NT2/D1 (cell line): ENCODE data around the gene PRRX2.

Source experiments
- DNase-seq: peaks from one replicate; pipeline ENCODE4 v3.0.0-alpha.2; 2011; ENCODE audit warnings: low read depth, low spot score
- H3K27me3 ChIP-seq: 2 replicates; pipeline ENCODE4 v1.6.0; 2011; ENCODE audit warnings: mild to moderate bottlenecking; ENCODE audit not compliant: insufficient read length, insufficient read depth
- H3K36me3 ChIP-seq: 2 replicates; pipeline ENCODE4 v1.6.1; 2011; ENCODE audit warnings: mild to moderate bottlenecking, low read length, mixed read lengths; ENCODE audit not compliant: insufficient read depth, insufficient read length
- H3K4me1 ChIP-seq: 2 replicates; pipeline ENCODE4 v1.5.1; 2011; ENCODE audit not compliant: insufficient read depth, insufficient read length
- H3K4me3 ChIP-seq: 2 replicates; pipeline ENCODE4 v1.5.1; 2011; ENCODE audit warnings: low read depth; ENCODE audit not compliant: insufficient read length
- H3K9ac ChIP-seq: 2 replicates; pipeline ENCODE4 v1.6.0; 2011; ENCODE audit warnings: low read depth; ENCODE audit not compliant: insufficient read length
- H3K9me3 ChIP-seq: 2 replicates; pipeline ENCODE4 v1.5.1; 2011; ENCODE audit warnings: mild to moderate bottlenecking, low read length; ENCODE audit not compliant: insufficient read depth
- SUZ12 ChIP-seq: IDR thresholded peaks from 2 replicates; pipeline ENCODE4 v1.6.1; 2011; ENCODE audit not compliant: insufficient read length, insufficient read depth; ENCODE audit errors: extremely low read depth
- YY1 ChIP-seq: IDR thresholded peaks from 2 replicates; pipeline ENCODE4 v1.6.1; 2011; ENCODE audit not compliant: insufficient read length, insufficient read depth
- ZNF274 ChIP-seq: IDR thresholded peaks from 2 replicates; pipeline ENCODE4 v1.6.1; 2011; ENCODE audit warnings: mild to moderate bottlenecking, low read depth, low read length

Gene PRRX2

DNA sequence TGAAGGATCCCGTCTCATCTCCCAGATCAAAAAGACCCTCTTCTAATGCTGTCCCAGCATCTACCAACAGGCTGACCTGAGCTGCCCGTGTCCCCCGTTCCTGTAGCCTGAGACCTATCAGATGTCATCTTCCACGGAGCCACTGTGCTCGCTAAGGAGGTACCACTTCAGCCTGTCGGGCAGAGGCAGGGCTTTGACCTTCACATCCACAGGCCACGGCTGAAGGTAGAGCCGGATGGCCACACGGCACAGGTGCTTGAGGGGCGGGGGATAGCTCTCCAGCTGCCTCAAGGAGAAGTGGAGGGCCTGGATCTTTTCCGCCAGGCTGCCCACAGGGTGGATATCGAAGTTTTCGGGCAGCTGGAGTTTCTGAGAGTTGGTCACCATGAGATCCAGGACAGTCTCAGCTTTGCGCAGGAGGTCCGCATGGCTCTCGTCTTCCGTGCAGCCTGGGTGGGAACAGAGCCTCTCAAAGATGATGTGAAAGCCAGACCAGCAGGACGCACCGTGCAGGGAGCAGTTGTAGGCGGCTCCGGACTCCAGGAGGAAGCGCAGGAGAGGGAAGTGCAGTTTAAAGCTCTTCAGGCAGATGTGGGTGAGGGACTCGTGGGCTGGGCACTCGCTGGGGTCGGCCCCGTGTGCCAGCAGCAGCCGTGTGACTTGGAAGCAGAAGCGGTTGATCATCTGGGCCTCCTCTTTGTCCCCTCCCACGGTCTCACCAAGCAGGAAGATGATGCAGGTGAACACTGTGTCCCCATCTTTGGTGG lies 27.6 kb upstream of the PRRX2 start:
- Histone ChIP-seq H3K4me3 (no peak overlapping the region), H3K4me1 (peaks cover 11% of the 10 kb centered on the region), H3K9ac (no peak overlapping the region), H3K36me3 (peaks cover 72% of the 10 kb centered on the region), H3K9me3 (no peaks in the 10 kb centered on the region), H3K27me3 (no peaks in the 10 kb centered on the region)
- TF ChIP-seq SUZ12 (no peak), YY1 (no peak), ZNF274 (no peak)
- no peak for DNase-seq

DNA sequence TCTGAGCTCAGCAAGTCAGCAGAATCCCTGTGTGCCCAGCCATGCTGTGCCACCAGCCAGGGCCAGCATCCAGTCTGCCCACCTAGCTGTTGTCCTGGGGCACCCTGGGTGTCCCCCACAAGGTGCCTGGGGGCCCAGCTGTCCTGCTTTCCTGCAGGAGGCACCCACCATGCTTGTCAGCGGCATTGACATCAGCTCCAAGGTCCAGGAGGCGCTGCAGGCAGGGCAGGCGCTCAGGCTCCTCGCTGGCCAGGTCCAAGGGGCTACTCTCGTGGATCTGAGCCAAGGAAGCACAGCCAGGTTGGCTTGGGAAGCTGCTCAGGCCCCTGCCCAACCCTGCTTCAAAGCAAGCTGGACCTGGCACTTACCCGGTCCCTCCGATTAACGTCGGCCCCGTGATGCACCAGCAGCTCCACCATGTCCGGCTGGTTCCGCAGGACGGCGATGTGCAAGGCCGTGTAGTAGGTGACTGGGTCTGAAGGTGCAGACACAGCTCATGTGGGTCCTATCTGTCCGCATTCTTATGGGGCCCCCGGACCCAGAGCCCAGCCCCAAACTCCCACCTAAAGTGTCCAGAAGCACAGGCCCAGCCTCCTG lies 26.3 kb upstream of the PRRX2 start:
- TF ChIP-seq SUZ12, result no peak
- TF ChIP-seq YY1, result no peak
- no peak for TF ChIP-seq ZNF274
- Histone ChIP-seq H3K36me3 (peaks cover 59% of the 10 kb centered on the region), H3K9ac (no peak overlapping the region), H3K4me3 (no peak overlapping the region), H3K4me1 (peaks cover 11% of the 10 kb centered on the region), H3K27me3 (no peaks in the 10 kb centered on the region), H3K9me3 (no peaks in the 10 kb centered on the region)
- DNase-seq, result no peak

DNA sequence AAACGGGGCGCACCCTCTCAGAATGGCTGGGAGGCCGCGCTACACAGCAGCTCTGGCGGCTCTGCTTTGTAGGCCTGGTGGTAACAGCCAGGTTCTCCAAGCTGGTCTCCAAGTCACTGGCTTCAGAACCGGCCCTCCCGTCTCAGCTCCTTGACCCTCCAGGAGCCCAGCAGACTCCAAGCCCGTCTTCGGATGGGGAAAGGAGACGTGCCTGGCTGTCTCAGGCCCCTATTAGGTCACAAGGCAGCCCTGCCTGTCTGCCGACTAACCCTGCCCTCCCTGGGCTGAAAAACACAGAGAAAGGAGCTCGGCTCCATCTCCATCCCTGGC lies 25.7 kb upstream of the PRRX2 start:
- no peak for DNase-seq
- peaks cover 55% of the 10 kb centered on the region for H3K36me3 ChIP-seq
- TF ChIP-seq SUZ12 (no peak), YY1 (no peak), ZNF274 (no peak)
- H3K27me3 ChIP-seq, result no peaks in the 10 kb centered on the region
- H3K4me3 ChIP-seq, result no peak overlapping the region
- peaks cover 11% of the 10 kb centered on the region for H3K4me1 ChIP-seq
- peak overlapping the region; percentile 36 for H3K9ac ChIP-seq
- H3K9me3 ChIP-seq, result no peaks in the 10 kb centered on the region

DNA sequence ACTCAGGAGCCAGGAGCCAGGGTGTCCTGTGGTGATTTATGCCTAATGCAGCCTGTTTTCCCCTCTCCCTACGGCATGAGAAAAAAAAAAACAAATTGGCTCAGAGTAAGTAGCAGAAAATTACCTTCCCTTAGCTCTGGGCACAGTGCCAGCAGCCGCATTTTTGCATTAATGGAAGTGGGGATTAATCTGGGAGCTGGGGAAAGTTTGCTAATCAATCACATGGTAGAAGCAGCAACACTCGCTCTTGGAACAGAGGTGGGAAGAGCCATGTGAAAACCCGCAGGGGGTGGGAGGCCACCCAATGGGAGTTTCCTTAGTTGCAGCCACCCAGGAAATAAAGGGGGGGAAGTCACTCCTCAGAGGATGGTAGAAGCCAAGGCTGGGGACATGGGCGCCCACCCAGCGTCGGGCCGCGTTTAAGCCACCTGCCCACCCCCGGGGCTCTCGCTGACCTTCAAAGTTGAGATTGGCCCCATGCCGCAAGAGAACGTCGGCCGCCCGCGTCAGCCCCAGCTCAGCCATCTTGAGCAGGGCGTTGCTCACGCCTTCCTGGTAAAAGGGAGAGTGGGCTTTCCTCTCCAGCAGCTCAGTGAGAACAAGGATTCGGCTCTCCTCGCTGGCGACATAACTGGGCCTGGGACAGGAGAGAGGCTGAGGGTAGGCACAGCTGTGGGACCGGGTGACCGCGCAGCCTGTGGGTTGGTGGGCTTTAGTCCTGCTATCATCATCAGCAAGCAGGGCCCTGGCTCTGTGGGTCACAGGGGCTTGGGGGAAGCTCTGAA lies 25.2 kb upstream of the PRRX2 start:
- peaks cover 50% of the 10 kb centered on the region for H3K36me3 ChIP-seq
- TF ChIP-seq ZNF274 (no peak), SUZ12 (no peak), YY1 (no peak)
- no peaks in the 10 kb centered on the region for H3K9me3 ChIP-seq
- peak overlapping the region; percentile 96 for H3K9ac ChIP-seq
- no peak overlapping the region for H3K4me3 ChIP-seq
- H3K4me1 ChIP-seq, result peaks cover 14% of the 10 kb centered on the region
- H3K27me3 ChIP-seq, result no peaks in the 10 kb centered on the region
- DNase-seq, result no peak

DNA sequence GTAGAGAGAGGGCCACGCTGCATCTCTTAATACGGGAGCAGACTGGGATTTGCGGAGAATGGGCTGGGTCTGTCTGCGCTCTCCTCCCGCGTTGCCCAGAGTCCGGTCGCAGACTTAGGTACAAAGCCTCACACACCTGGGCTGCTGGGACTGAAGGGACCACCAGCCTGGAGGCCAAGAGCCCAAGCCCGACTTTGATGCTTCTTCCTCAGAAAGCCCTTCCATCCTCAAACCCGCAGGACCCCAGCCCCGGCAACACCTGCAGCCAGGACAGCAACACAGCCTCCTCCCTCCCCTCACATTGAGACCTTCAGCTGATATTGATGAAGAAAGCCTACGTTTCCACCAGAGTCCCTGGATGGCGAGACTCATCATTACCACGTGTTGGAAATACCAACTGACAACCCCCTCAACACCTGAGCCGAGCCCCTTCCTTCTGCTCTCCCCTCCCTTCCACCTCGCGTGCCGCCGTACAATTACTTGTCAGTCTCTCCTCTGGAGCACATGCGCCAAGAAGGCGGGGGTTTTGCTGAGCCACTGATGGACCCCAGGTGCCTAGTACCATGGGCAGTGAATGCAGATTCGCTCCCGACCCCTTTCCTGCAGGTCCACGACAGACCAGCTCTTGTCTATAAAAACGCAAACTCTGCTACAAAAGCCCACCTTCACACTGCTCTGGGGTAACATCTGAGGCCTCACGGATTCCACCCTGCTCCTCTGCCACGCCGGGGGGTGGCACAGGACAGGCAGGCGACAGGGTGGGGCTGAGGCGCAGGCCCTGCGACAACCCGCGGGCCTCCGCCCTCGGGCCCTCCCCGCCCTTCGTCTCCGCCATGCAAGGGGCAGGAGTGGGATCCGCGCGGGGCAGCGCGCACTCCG lies 24.3 kb upstream of the PRRX2 start:
- Histone ChIP-seq H3K36me3 (peaks cover 44% of the 10 kb centered on the region), H3K9ac (peak overlapping the region; percentile 96), H3K9me3 (no peaks in the 10 kb centered on the region), H3K27me3 (no peaks in the 10 kb centered on the region), H3K4me3 (peak overlapping the region; percentile 98), H3K4me1 (peaks cover 14% of the 10 kb centered on the region)
- TF ChIP-seq ZNF274, result no peak
- no peak for DNase-seq

DNA sequence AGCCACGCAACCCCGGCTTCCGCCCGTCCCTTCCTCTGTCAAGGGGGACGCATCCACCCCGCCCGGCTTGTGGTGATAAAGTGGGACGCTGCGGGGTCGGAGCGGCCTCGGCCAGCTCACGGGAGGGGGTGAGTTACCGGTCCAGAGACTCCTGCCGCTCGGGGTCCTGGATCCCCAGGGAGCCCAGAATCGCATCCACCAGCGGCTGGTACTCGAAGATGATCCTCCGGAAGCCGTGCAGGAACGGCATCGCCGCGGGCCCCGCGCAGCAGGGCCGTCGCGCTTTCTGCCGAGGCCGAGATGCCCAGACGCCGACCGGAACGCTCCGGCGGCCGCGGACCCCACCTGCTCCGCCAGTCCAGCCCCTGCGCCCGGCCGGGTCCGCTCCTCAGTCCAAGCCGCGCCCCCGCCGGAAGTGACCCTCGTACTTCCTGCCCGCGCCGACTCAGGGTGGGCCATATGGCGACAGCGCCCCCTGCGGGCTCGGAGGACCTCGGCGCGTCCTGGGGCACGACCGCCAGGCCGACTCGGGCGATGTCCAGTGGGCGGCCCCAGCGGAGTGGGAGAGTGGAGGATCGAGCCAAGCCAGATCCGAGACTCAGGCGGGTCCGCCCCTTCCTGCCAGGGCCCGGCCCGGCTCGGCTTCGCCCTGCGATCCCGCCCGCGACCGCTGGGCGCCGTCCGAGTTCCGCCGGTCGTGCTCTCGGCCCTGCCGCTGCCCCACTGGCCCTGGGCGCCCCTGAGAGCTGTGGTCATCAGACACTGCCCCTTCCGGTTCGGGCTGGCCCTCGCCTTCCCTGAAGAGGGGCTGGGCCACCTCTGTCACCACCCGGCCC lies 23.5 kb upstream of the PRRX2 start, which contains the start of gene ASB6:
TSS of gene ASB6 (minus strand) at position 402 of the 836 bp plus-strand sequence. CDS start at position 250, 152 bp downstream.
- TF ChIP-seq ZNF274 (no peak), YY1 (no peak), SUZ12 (no peak)
- Histone ChIP-seq H3K4me1 (peaks cover 14% of the 10 kb centered on the region), H3K27me3 (no peaks in the 10 kb centered on the region), H3K9me3 (peaks cover 4% of the 10 kb centered on the region; the same call in 1 of the 2 replicates), H3K36me3 (peaks cover 40% of the 10 kb centered on the region), H3K4me3 (peak within 1 kb of the TSS; percentile 98), H3K9ac (peak within 1 kb of the TSS; percentile 96)
- DNase-seq, result peak; percentile 98
